Measurements from ENCODE around the gene TIMM23B.
"Not testable (repeated sequence)": the region's sequence is repeated elsewhere in the genome, so short reads cannot be mapped to it uniquely, and the experiment has no call there.

The TIMM23B gene

GRCh38 chr10:50019279-50019678, 77.4 kb downstream of the TIMM23B start:
- H3K4me3 Mint-ChIP-seq; H3K36me3 Mint-ChIP-seq (ENCODE audit: low read depth); H3K27ac Mint-ChIP-seq; H3K27me3 Mint-ChIP-seq; intact Hi-C loops (cut with micrococcal nuclease); H3K4me1 Mint-ChIP-seq (ENCODE audit: low read depth); H3K9me3 Mint-ChIP-seq: not testable (repeated sequence)

- H3K9me3 Mint-ChIP-seq; intact Hi-C loops (cut with micrococcal nuclease); H3K36me3 Mint-ChIP-seq (ENCODE audit: low read depth); H3K4me1 Mint-ChIP-seq (ENCODE audit: low read depth); H3K27ac Mint-ChIP-seq; H3K4me3 Mint-ChIP-seq: not testable (repeated sequence)
- H3K27me3 Mint-ChIP-seq, result peaks cover 22% of the 10 kb centered on the region
Measured at GRCh38 chr10:50020451-50021024, 78.7 kb downstream of the TIMM23B start.

DNA sequence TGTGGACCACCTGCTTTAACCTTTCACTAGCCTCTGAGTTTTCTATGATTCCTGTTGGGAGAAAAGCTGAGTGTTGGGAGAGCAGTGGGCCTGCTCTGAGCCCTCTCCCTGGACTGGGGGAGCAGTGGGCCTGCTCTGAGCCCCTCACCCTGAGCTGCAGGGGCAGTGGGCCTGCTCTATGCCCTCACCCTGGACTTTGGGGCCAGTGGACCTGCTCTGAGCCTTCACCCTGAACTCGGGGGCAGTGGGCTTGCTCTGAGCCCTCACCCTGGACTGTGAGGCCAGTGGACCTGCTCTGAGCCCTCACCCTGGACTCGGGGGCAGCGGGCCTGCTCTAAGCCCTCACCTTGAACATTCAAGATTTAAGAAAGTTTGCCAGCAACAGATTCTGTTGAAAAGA, 79.8 kb downstream of the TIMM23B start:
- Mint-ChIP-seq H3K27me3 (peaks cover 32% of the 10 kb centered on the region), H3K27ac (no peak overlapping the region), H3K4me3 (no peak overlapping the region), H3K36me3 (ENCODE audit: low read depth) (no peaks in the 10 kb centered on the region), H3K9me3 (no peaks in the 10 kb centered on the region), H3K4me1 (ENCODE audit: low read depth) (no peaks in the 10 kb centered on the region)
- intact Hi-C loops (cut with micrococcal nuclease), result no loop called here

Measured in dendritic cell treated with granulocyte-macrophage colony-stimulating factor and Interleukin-4, amounts not matched to agents 40 ng/mL and 50 ng/mL, for 4 days (primary cell).